Fibroblast of skin of left biceps (primary cell): Measurements from ENCODE around the gene SLC16A3.

ENCODE experiments used
- DNase-seq, 2 experiments: peaks; one replicate each; pipeline ENCODE4 v3.0.0-alpha.2; 2013; ENCODE audit warnings: low read depth in 2 of 2

The SLC16A3 gene

DNA sequence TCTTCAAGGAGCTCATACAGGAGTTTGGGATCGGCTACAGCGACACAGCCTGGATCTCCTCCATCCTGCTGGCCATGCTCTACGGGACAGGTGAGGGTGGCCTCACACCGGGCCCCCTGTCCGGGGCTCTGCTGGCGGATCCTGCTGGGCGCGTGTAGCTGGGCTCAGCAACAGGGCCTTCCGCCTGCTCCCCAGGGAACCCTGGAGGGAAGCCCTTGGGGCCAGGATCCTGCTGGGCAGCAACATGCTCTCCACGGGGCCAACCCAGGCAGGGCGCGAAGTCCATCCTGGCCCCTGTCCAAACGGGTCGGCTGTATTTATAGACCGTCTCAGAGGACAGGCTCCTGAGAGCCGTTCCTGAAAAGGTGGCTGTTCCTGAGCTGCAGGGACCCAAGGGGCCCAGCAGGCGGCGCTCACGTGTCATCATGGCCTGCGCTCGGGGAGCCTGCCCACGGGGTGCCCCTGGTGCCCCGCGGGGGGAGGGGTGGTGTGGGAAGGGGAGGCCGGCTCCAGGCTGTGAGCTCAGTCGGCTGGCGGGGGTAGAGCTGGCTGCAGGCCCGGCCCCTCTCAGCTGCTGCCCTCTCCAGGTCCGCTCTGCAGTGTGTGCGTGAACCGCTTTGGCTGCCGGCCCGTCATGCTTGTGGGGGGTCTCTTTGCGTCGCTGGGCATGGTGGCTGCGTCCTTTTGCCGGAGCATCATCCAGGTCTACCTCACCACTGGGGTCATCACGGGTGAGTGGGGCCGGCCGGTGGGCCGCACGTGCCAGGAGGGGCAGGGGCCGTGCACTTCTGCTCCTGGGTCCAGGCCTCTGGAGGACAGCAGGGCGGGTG, 7.5 kb downstream of the SLC16A3 start:
- no peak for DNase-seq

DNA sequence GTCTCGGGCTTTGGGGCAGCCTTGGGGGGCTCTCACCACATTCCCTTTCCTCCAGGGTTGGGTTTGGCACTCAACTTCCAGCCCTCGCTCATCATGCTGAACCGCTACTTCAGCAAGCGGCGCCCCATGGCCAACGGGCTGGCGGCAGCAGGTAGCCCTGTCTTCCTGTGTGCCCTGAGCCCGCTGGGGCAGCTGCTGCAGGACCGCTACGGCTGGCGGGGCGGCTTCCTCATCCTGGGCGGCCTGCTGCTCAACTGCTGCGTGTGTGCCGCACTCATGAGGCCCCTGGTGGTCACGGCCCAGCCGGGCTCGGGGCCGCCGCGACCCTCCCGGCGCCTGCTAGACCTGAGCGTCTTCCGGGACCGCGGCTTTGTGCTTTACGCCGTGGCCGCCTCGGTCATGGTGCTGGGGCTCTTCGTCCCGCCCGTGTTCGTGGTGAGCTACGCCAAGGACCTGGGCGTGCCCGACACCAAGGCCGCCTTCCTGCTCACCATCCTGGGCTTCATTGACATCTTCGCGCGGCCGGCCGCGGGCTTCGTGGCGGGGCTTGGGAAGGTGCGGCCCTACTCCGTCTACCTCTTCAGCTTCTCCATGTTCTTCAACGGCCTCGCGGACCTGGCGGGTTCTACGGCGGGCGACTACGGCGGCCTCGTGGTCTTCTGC, 8.4 kb downstream of the SLC16A3 start:
- no peak for DNase-seq

DNA sequence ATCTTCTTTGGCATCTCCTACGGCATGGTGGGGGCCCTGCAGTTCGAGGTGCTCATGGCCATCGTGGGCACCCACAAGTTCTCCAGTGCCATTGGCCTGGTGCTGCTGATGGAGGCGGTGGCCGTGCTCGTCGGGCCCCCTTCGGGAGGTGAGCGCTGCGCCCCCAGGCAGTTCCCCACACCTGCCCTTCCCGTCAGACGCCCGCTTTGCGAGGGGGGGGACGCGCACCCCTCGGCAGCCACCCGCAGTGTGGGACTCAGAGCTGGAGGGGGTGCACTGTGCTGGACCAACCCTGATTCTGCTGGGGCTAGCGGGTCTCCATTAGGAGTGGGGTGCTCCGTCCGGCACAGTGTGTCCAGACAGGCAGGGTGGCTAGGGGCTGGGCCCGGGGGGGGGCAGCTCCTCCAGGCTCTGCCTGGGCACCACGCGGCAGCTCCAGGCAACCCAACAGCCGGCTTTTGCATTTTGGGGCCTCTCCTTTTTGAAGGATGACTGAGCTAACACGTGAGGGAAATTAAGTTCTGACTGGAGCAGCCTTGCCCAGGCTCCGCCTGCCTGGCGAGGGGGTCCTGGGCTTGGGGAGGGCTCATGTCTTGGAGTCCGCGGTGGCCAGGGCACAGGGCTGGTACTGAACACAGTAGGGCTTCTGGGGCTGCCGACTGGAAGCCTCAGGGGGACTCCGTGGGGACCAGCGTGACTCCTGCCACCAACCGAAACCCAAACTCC, 9.1 kb downstream of the SLC16A3 start:
- DNase-seq: no peak

DNA sequence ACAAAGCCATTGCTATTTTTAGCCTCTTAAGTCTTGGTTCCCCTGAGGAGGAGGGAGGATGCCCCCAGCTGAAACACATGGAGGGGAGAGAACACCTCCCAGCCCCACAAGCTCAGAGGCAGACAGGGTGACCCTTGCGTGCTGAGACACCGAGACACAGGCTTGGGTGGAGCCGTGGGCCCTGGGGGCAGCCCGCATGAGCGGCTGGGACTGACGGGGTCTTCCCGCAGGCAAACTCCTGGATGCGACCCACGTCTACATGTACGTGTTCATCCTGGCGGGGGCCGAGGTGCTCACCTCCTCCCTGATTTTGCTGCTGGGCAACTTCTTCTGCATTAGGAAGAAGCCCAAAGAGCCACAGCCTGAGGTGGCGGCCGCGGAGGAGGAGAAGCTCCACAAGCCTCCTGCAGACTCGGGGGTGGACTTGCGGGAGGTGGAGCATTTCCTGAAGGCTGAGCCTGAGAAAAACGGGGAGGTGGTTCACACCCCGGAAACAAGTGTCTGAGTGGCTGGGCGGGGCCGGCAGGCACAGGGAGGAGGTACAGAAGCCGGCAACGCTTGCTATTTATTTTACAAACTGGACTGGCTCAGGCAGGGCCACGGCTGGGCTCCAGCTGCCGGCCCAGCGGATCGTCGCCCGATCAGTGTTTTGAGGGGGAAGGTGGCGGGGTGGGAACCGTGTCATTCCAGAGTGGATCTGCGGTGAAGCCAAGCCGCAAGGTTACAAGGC, 9.8 kb downstream of the SLC16A3 start:
- no peak for DNase-seq

DNA sequence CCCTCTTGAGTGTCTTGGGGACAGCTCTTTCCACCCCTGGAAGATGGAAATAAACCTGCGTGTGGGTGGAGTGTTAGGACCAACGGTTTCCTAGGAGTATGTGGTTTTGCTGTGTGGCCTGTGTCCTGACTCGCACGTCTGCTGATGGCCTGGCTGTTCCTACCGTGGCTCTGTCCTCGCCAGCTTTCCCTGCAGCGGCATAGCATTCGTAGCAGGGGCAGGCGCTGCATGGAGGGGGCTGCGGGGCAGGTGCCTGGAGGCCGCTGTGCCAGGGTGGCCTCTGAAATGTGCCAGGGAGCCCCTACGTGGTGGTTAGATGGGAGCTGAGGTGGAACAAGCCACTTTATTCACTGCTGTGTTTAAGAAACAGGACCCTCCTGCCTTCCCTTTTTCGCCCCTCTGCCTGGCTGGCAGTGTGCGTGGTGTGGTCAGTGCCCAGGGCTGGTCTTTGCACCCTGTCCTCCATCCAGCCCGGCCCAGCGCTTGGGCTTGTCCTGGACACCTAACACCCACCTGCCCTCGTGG, 10.6 kb downstream of the SLC16A3 start:
- no peak for DNase-seq

DNA sequence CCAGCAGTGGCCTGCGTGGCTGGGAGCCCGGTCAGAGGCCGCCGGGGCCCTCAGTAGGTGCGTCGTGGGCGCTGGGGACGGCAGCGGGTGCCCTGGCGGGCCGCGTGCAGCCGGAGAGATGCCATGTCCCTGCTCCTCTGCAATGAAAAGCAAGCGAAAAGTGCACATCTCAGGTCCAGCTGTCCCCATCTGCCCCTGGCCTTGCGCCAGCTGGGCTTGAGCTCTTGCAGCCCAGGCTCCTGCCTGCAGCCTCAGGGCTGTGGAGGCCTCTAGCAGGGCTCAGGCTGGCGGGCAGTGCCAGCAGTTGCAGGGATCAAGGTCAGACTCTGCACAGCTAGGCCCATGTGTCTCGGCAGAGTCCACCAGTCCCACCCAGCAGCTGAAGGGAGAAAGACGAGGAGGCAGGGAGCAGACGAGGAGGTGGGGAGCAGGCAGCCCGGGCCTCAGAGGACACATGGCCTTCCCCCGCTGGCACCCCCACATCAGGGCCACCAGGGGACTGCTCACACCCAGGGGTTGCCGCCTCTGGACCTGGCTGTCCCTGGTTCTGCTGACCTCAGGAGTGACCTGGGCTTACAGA, 11.2 kb downstream of the SLC16A3 start:
- no peak for DNase-seq

DNA sequence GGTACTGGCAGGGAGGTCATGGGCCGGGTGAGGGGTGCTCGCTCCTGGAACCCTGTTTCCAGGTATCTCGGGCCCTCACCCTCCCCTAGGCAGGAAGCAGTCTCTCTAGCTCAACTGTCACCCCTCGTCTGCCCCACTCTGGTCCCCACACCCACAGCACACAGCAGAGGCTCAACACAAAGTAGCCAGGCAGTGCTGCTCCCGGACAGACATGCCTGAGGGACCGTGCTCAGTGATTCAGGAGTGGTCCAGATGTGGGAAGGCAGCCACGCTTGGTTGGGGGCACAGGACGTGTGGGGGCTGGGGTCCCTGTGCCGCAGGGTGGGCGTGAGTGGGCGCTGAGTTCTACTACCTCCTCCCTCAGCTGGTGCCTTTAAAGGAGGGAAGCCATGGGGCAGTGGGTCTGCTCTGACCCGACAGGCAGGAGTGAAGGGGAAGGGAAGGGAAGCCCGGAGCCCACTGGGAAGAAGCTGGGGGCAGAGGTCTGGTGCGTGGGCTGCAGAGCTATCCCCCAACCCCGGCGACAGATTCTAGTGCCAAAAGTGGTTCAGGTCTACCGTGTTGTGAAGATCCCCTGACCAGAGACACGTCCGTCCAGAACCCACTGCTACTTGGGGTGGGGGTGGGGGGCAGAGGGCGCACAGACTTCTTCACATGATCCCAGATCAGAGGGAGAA, 11.8 kb downstream of the SLC16A3 start:
- no peak for DNase-seq

DNA sequence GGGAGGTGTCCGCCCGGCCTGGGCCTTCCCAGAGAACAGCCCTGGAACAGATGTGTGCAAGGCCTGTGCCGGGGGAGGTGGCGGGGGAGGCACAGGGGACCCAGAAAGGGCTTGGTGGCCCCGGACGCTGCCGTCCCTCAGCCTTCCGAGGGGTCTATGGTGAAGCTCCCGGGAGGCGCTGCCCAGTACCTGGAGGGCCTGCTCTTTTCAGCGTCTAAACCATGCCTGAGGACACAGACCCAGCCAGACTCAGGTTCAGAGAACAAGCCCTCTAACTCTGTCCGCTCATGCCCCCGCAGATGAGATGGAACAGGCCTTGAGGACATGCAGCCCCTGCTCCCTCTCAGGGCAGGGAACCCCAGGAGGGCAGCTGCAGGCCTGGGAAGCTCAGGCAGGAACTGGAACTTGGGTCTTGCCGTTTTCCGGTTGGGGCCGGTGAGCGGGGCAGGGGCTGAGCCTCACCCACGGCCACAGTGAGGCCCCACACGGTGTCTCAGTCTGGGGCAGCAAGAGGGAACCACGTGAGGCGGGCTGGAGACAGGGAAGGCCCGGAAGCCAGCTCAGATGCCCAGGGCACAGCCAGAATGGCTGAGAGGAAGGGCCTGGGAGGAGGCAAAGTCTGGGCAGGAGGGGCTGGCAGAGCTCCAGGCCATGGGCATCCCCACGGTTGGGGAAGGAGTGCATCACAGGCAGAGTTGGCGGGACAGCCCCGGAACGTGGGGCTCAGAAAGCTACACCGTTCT, 12.5 kb downstream of the SLC16A3 start:
- no peak for DNase-seq

DNA sequence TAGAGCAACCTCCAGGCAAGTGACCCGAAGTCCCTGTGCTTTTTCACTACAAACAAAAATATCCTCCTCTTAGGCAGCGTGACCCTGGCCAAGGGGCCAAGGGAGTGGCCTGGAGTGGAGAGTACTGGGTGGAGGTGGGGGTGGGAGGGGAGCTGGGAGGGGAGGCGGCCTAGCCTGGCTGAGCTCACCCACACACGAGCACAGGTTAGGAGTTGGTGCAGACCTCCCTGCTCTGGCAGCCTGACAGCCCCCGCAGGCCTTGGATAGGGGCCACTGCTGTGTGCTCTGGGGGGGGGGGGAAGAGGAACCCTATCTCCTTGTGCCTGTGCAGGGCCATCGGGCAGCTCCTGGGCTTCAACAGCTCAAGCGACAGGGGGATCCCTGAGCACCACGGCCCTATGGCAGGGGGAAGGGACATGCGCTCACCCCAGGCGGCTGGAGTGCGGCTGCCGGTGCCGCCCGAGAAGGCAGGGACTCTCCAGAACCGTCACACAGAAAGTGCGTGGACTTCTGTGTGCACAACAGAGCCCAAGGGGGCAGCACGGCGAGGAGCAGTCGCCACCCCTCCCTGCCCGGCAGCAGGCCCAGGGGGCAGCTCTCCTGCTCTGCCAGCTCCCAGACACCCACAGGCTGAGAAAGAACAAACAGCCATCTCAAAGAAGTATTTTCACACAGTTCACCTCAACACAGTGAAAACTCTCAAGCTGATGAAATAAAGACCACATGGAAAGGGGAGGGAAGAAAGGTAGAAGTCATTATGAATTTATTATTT, 13.3 kb downstream of the SLC16A3 start:
- no peak for DNase-seq

DNA sequence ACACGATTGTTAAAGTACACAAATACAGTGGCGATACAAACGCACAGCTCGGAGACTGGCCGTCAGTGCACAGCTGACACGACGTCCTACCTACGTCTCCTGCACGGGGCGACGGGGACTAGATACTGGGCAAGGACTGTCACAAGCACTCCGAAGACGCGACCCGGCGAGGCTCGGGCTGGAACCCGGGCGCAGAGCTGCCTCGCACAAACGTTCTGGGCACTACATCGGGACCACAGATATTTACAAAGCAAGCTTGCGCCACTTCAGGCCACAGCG, 13.8 kb downstream of the SLC16A3 start:
- DNase-seq: no peak

DNA sequence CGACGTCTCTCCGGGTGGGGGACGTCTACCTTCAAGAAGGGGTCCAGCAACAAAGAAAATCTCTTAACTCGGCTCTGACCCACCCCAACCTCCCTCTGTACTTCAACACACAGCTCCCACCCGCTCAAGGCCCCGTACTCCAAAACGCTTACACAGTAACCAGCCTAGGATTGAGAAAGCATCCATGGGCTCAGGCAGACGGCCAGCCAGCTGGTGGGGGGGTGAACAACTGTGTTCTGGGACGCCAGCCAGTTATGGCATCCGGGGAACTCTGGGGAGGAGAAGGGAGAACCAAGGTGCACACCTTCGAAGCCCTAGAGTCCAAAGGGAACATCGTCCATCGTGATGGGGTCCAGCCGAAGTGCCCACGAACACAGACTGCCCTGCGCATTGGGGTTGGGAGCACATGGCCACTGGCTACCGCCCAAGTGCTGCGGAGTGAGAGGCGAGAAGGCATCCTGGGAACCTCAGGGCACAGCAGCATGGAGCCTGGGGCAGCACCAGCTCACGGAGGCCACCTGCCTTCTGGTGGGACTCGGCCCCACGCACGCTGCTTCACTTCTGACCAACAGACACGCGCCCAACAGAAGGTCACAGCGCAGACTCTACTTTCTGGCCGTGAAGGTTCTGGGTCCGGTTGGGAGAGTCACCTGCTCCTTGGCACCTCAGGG, 14.3 kb downstream of the SLC16A3 start:
- DNase-seq: peak; percentile 53 to 58

DNA sequence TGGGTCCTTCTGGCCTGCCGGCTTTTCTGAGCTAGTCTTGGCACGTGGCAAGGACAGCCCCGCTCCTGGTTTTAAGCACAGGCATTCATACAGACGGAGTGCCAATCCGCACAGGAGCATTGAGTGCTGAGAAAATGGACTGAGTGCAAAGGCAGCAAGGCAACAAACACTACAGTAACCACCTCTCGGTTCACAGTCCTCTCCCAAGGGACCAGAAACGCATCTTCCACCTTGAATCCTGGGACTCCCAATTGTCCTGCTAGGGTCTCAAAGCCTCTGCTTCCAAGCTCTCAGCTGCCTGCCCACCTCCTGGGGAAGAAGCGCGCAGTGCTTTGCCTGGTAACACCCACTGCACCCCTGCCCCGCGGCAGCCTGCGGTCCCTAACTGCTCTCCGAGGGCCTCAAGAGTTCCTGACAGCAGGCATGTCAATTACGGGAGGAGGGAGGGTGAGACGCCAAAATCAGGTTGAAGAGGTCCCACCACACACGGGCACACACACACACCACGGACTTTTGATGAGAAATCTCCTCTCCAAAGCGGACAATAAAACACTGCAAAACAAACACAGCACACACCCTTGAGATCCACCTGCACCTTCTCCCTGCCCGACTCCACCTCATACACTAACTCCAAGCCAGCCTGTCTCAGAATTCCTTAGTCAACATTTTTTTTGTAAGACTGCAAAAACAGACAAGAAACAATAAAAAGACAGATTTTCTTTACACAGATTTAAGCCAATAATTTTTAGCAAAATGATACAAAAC, 15.0 kb downstream of the SLC16A3 start:
- no peak for DNase-seq

DNA sequence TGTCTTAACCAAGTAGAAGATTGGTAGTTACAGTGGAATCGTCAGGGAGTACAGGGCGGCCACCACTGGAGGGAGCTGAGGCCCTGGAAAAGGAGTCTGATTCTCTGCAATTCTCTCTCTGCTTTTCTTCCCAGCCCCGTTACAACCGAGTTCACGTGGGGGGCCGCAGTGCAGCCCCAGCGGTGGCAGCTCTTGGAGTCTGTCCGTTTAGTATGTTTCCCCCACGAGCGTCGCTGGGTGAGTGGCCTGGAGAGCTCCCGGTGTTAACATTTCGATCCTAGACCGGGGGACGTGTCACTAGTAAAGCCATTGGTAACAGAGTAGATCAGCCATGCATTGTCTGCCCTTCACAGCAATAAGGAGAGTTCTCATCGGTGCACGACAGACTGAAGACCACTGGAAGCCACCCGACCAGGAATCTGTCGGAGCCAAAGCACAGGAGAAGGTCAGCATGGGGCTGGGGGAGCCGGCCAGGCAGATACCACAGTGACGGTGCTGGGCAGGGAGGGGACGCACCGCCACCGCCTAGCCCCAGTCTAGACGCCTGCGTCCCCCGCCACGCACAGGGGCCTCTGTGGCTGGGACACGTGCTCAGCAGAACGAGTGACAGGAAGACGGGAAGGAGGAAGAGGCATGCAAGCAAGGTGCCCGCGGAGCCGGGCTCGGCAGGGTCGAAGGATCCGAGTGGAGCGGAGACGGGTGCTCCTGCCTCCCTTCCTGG, 15.7 kb downstream of the SLC16A3 start:
- DNase-seq: no peak

DNA sequence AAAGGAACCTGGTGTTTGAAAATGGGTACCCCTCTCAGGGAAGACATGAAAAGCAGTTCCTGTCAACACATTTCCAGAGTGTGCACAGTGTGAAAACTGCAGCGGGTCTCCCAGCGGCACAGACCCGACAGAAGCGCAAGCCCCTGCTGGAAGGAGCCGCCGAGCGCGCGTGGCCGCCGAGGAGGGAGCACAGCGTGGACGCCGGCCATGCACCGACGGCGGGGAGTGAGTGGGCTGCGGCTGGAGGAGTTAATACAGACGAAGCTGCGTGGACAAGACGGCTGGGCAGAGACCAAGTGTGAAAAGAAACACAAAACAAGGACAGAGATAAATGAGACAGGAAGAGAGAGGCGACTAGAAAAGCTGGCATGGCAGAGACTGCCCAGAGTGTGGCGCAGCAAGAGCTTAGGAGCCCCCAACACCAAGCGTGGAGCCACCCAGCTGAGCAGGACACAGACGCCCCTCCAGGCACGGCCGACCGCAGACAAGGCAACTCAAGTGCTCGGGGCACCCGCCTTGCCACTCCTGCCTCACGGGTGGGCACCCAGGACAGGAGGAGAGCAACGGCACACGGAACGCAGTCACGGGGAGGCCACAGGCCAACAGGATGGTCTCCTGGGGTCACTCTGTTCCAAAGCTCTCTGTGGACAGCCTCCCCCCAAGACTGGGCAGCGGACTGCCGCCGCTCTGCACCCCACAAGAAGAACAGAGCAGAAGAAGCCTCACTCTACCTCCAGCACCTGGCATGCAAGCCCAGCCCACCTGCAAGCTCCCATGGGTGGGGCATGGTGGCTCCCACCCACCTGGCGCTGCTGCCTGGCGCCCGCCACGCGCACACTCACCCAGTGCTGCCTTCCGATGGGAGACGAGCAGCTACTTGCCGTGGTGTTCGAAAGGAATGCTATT, 16.5 kb downstream of the SLC16A3 start:
- no peak for DNase-seq

DNA sequence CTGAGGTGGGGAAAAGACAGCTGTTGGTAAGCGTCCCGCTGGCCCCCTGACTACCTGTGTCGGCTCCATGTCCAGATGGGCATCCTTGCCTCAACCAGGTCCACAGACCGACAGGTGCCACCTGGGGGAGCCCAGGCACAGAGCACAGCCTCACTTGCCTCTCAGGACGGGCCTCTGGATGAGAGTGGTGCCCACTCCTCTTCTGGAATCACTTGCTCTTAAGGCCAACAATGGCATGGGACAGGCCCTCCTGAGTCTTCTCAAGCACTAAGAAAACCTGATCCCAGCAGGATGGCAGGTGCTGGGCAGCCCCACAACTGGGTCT, 17.2 kb downstream of the SLC16A3 start:
- no peak for DNase-seq

DNA sequence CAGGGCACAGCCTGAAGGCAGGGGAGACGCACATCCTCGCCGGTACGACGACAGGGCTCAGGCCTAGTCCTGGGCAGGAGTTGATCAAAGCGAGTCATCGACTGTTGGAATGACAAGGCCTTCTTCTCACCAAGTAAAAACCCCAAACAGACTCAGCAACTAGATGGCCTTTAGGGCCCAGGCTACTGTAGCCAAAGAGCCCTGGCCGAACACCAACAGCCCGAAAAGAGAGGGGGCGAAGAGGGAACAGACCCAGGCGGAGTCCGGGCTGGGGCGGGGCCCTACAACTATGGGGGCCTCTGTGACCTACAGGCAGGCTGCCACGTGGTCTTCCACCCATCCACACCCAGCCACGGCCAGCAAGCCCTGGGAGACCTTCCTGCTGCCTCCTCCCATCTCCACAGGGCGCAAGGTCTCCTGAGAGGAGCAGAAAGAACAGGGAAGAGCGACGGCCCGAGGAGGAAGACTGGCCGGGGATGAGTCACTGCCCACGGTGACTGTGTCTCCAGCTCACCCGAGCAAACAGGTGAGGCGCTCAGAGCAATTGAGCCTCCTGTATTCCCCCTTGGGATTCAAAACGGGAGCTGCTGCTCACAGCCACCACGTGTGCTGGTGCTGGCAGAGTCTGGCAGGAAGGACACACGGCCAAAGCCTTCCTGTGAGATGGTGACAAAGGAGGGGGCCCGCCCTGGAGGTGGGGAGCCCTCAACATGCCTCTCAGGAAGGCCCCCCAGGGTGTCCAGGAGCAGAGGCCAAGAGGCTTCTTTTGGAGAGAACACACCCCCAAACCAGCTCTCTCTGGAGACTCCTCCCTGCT, 17.7 kb downstream of the SLC16A3 start:
- DNase-seq: no peak
